GM13976 (cell line): ENCODE data around the gene MLLT6.

Experiments
- DNase-seq: peaks from one replicate; pipeline ENCODE4 v3.0.0; 2012; ENCODE audit warnings: low spot score
- in situ Hi-C: fragments of 300-500 bp; cut with MboI; formaldehyde crosslinking; loops from one replicate; pipeline ENCODE4 v1.12.0; 2022; ENCODE audit warnings: low sequenced_read_pairs, mixed read lengths, inconsistent platforms; ENCODE audit not compliant: unreplicated experiment
- TF ChIP-seq, protein P1 (sequence below): IDR thresholded peaks from 2 replicates; pipeline ENCODE4 v1.5.1; 2012; ENCODE audit warnings: borderline replicate concordance, mild to moderate bottlenecking; ENCODE audit not compliant: insufficient read depth; ENCODE audit errors: extremely low read depth, missing control alignments, control extremely low read depth

MLLT6 gene

DNA sequence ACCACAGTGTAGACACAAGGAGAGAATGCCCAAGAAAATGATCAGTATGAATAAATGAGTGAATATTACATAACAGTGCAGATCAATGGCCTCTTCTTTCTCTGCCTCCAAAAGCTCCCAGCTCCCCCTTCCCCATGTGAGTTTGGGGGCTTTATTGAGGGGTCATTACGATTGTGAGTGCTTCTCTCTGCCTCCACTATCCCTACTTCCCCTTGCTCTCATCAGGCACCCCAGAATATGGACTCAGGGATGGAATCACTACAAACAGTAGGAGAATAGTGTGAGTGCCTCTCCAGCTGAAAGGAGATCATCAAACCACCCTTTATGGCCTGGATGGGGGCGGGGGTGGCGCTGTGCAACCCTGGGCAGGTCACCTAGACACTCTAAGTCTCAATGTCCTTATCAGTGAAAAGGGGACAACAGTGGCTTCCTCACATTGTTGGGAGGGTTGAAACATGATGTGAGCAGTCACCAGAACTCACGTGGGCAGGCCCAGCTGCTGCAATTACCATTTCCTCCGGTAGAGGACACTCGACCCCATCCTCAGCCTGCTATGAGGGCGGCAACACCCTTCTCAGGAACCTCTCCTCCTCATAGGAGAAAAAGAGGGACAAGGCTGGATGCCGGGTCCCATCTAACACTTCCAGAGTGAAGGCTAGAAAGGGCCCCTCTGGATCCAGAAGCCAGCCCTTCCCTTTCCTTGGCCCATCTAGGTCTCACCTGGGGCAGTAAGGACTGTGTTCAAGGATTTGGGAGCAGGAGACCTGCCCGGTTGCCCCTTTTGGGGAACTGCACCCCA, 28.2 kb upstream of the MLLT6 start:
- TF ChIP-seq, protein P1, sequence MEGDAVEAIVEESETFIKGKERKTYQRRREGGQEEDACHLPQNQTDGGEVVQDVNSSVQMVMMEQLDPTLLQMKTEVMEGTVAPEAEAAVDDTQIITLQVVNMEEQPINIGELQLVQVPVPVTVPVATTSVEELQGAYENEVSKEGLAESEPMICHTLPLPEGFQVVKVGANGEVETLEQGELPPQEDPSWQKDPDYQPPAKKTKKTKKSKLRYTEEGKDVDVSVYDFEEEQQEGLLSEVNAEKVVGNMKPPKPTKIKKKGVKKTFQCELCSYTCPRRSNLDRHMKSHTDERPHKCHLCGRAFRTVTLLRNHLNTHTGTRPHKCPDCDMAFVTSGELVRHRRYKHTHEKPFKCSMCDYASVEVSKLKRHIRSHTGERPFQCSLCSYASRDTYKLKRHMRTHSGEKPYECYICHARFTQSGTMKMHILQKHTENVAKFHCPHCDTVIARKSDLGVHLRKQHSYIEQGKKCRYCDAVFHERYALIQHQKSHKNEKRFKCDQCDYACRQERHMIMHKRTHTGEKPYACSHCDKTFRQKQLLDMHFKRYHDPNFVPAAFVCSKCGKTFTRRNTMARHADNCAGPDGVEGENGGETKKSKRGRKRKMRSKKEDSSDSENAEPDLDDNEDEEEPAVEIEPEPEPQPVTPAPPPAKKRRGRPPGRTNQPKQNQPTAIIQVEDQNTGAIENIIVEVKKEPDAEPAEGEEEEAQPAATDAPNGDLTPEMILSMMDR = peak; percentile 92
- in situ Hi-C loops = loop anchor here (5.0 kb wide), 1 partner anchor 65 kb away; no protein-coding TSS in a partner anchor
- peak; percentile 88 for DNase-seq

DNA sequence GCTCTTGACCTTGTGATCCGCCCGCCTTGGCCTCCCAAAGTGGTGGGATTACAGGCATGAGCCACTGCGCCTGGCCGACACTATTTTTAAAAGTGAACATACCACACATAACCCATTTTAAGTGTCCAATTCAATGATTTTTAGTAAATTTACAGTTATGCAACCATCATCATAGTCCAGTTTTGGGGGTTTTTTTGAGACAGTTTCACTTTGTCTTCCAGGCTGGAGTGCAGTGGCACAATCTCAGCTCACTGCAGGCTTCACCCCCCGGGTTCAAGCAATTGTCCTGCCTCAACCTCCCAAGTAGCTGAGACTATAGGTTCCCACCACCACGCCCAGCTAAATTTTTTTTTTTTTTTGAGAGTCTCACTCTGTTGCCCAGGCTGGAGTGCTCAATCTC, 27.3 kb upstream of the MLLT6 start:
- in situ Hi-C loops = loop anchor here (5.0 kb wide), 1 partner anchor 64 kb away; no protein-coding TSS in a partner anchor
- TF ChIP-seq, protein P1 = no peak
- DNase-seq = no peak

DNA sequence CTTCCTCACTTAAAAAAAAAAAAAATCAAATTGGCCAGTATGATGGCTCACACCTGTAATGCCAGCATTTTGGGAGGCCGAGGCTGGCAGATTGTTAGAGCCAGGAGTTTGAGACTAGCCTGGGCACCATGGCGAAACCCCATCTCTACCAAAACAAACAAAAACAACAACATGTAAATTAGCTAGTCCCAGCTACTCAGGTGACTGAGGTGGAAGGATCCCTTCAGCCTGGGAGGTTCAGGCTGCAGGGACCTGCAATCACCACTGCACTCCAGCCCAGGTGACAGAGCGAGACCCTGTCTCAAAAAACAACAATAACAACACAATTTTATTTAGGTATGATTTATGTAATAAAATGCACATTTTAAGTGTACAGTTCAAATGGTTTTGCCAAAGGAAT, 24.0 kb upstream of the MLLT6 start:
- in situ Hi-C loops = no loop called here
- DNase-seq = no peak
- TF ChIP-seq, protein P1 = no peak

DNA sequence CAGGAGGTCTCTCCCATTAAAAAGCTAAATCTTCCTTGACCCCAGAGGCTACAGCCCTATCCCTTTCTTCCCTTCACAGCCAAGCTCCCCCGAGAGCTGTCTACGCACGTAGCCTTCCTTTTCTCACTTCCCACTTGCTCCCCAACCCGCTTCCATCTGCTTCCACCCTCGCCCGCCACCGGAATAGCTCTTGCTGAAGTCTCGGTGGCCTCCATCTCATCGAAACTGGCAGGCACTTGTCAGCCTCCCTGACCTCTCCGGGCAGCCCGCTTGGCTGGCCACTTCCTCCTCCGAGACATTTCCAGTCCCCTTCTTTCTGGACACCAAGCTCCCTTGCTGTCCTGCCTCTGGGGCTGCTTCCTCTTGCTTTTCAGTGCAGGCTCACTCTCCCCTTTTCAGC, 19.6 kb upstream of the MLLT6 start:
- no peak for DNase-seq

DNA sequence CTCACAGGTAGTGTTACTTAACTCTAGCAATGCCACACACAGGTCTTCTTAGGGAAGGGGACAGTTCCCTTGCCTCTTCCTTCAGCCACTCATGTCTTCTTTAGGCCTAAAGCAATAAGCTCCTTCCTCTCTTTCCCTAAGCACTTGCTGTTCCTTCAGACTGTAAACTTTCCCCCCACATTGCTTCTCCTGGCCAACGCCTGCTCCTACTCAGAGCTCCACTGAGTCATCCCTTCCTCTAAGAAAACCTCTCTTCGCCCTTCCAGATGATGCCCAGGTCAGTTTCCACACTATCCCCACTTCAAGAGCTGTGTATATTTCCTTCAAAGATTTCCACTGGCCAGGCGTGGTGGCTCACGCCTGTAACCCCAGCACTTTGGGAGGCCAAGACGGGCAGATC, 17.8 kb upstream of the MLLT6 start:
- in situ Hi-C loops = no loop called here
- no peak for DNase-seq
- TF ChIP-seq, protein P1 = no peak

More for the DNA sequence above, 19.6 kb upstream of the MLLT6 start:
- TF ChIP-seq, protein P1 = no peak
- in situ Hi-C loops = no loop called here

DNA sequence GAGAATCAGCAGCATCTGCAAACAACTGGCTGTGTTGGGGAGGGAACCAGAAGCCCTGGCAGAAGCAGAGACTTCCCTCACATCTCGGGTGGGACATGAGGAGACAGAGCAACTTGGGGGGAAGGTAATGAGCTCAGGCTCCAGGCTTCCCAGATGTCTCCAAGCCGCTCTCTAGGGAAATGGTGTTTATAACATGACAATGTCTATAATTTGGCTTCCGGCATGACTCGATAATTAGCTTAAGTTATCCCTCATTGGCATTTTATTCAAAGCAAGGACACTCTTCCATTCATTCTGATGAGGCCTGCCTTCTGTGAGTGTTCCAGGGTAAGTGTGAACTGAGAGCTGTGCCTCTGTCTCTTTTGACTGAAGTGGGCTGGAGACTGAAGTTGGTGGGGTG, 14.7 kb upstream of the MLLT6 start:
- in situ Hi-C loops = no loop called here
- TF ChIP-seq, protein P1 = no peak
- no peak for DNase-seq

DNA sequence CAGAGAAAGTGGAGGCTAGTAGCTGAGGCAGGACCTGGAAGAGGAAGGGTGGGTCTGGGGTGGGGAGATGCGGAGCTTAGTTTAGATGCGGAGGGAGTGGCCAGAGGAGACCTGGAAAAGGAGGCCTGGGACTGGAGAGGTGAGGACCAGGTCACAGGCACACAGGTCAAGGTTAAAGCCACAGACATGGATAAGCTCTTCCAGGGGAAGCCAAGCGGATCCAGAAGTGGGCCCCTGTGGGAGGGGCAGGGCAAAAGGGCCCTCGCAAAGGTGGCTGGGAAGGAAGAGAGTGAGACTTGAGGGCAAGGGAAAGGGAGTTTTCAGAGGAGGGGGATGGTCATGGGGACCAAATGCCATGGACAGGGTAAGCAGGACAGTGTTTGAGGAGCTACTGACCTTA, 13.9 kb upstream of the MLLT6 start:
- DNase-seq = no peak
- in situ Hi-C loops = no loop called here
- TF ChIP-seq, protein P1 = no peak
